Measurements from ENCODE around the gene CCDC117.

Gene CCDC117

DNA sequence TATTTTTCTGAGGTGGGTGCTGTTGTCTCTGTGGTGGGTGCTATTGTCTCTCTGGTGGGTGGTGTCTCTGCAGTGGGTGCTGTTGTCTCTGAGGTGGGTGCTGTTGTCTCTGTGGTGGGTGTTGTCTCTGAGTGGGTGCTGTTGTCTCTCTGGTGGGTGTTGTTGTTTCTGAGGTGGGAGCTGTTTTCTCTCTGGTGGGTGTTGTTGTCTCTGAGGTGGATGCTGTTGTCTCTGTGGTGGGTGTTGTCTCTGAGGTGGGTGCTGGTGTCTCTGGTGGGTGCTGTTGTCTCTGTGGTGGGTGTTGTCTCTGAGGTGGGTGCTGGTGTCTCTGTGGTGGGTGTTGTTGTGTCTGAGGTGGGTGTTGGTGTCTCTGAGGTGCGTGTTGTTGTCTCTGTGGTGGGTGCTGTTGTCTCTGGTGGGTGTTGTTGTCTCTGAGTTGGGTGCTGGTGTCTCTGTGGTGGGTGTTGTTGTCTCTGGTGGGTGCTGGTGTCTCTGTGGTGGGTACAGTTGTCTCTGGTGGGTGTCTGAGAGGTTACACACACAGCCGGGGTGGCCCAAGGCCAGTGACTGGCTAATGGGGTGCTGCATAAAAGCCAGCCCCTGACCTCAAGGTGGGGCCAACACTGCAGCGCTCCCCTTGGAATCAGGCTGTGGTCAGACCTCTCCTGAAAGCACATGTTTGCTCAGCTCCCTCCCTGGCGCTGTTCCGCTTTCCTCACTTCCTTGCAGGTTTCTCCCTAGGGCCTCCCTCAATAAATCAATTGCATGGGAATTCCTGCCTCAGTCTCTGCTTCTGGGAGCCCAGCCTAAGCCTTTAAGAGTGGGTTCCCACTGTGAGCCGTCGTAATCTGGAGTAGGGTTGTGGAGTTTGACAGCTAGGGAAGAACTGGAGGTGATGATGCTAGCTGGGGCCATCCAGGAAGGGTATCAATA lies 58.9 kb downstream of the CCDC117 start:
- no peak for DNase-seq

DNA sequence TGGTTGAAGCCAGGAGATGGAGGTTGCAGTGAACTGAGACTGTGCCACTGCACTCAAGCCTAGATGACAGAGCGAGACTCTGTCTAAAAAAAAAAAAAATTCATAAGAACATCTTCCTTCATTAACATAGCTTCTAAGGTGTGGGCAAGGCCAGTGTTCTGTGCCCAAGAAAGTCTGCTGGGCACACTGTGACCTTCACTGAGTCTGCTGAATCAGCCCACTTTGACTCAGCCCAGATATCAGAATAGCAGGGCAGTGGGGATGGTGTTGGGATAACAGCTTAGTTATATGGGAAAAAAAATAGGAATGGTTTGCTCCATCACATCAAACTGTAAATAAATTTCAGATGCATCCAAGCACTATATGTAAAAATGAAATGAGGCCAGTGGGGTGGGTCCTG lies 60.2 kb downstream of the CCDC117 start:
- DNase-seq = no peak

DNA sequence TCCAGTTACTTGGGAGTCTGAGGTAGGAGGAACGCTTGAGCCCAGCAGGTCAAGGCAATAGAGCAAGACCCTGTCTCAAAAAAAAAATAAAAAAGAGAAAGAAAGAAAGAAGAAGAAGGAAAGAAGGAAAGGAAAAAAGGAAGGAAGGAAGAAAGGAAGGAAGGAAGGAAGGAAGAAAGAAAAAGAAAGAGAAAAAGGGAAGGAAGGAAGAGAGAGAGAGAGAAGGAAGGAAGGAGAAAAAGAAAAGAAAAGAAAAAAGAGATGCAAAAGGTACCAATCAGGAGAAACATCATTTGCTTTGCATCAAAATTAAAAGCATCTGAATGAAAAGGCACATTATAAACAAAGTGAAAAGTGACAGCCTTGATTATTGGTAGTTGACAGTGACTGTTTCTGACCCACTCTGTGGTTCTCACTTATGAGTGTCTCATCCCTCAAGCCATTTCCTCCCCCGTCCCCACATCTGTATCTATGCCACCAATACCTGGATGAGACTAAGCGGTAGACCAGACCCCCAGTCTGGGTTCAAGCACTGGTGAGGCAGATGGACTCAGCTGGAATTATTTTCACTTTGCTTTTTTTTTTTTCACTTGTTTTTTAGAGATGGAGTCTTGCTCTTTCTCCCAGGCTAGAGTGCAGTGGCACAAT lies 60.9 kb downstream of the CCDC117 start:
- peak; percentile 33 for DNase-seq

DNA sequence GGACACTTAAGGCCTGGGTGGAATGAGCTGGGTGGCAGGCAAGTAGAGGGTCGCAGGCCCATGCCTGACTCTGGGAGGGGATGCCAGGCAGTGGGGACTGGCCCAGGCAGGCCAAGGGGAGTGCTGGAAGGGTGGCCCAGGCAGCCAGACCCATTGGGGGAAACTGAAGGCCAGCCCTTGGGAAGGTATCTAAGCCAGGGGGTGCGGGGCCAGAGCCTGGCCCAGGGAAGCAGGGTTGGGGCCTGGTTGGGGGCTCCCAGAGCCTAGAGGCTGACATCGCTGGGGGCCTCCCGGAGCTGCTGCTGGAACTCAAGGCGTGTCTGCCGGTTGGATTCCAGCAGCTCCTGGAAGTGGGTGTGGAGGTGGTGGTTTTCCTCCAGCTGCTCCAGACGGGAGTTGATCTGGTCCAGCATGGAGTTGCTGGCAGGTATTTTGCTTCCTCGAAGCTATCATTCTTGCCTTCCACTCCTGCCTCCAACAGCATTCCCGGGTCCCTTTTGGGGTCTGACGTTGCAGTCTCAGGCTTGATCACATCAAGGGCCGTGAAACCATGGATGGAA lies 63.2 kb downstream of the CCDC117 start:
- DNase-seq = no peak

DNA sequence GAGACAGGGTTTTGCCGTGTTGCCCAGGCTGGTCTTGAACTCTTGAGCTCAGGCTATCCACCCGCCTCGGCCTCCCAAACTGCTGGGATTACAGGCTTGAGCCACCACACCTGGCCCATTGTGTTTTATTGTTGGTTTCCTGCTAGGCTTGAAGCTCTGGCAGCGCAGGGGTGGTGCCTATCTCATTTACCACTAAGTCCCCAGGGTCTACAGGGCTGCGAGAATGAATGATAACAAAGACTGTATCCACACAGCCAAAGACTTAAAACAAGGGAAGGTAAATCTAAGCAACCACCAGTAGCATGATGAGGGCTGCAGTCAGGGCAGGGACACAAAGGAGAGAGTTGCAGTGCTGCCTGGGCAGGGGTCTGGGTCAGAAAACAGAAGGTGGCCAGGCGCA lies 65.1 kb downstream of the CCDC117 start:
- DNase-seq = no peak

Measured in activated CD4-positive, alpha-beta T cell treated with anti-CD3 and anti-CD28 coated beads, Interleukin-2, Interleukin-6, amounts not matched to agents 100 ng/mL and 50 ng/mL, durations not matched to agents 16 hours and 8 hours (primary cell).